Skeletal muscle tissue (tissue), 4 donors: ENCODE results near the gene G6PC3. TPM values are rescaled to one million over a fixed set of nuclear protein-coding genes. Genes with fewer than 3 reads are reported as not detected.

Experiments used
- H3K27ac ChIP-seq: one replicate; pipeline ENCODE4 v1.7.0; 2013; ENCODE audit warnings: mild to moderate bottlenecking, low read depth, low read length, inconsistent platforms
- H3K27me3 ChIP-seq, 3 donors: one replicate each; pipeline ENCODE4 v1.7.0; 2013; ENCODE audit warnings: low read length in 3 of 3; ENCODE audit not compliant: control insufficient read depth in 3 of 3, insufficient read depth in 3 of 3
- H3K36me3 ChIP-seq, 3 donors: one replicate each; pipeline ENCODE4 v1.7.0; 2013; ENCODE audit warnings: low read length in 3 of 3; ENCODE audit not compliant: control insufficient read depth in 3 of 3, insufficient read depth in 3 of 3
- H3K4me1 ChIP-seq, 3 donors: one replicate each; pipeline ENCODE4 v1.7.0; 2013; ENCODE audit warnings: low read length in 3 of 3, mild to moderate bottlenecking in 3 of 3; ENCODE audit not compliant: control insufficient read depth in 3 of 3, insufficient read depth in 3 of 3
- H3K4me3 ChIP-seq, 3 donors: one replicate each; pipeline ENCODE4 v1.7.0; 2013; ENCODE audit warnings: low read length in 3 of 3
- H3K9ac ChIP-seq, 3 donors: one replicate each; pipeline ENCODE4 v1.7.0; 2013; ENCODE audit warnings: low read length in 3 of 3, mild to moderate bottlenecking in 3 of 3, moderate library complexity in 2 of 3, low read depth in 1 of 3
- H3K9me3 ChIP-seq, 3 donors: one replicate each; pipeline ENCODE4 v1.7.0; 2013; ENCODE audit warnings: low read length in 3 of 3; ENCODE audit not compliant: control insufficient read depth in 3 of 3
- total RNA-seq: library from RNA; depleted of rRNA; stranded (reverse); fragments of >200 nt; gene quantifications from one replicate; pipeline ENCODE4 v1.2.3, GENCODE V29; 2014
- donor health status: Osteomylitis.

G6PC3 gene
- total RNA-seq, 1 donor from 2014 or later, result 13.0 TPM

DNA sequence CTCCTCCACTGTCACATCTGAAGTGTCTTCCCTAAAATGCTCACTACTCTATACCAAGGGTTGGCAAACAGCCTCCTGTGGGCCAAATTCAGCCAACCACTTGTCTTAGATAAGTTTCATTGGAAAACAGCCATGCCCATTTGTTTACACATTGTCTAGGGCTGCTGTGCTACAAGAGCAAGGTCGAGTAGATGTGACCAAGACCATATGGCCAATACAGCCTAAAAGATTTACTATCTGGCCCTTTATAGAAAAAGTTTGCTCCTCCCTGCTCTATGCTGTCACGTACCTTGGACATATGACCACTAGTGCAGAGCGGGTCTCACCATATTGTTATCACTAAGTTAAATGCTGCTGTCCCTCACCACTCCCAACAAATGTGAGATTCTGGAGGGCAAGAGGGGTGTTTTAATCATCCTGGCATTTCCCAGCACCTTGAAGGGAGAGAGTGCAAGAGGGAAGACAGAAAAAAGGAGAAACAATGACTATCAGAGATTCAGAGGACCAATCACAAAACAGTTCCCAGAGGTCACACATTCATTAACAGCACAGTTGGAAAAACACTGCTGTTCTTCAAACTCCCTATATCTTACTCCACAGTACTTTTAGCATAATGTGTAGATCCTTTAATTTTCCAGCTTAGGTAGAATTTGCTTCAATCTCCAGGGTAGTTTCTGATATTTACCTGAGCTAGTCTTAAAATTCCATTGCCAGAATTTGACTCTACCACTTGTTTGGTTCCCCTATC lies 17.2 kb upstream of the G6PC3 start:
- Histone ChIP-seq H3K27ac (no peak overlapping the region), H3K4me3 (no peak overlapping the region), H3K9me3 (no peaks in the 10 kb centered on the region), H3K27me3 (no peaks in the 10 kb centered on the region), H3K9ac (no peak overlapping the region), H3K36me3 (peaks cover 11 to 27% (median 21%) of the 10 kb centered on the region in 3 donors), H3K4me1 (peaks cover 0 to 12% (median 6%) of the 10 kb centered on the region in 3 donors)

DNA sequence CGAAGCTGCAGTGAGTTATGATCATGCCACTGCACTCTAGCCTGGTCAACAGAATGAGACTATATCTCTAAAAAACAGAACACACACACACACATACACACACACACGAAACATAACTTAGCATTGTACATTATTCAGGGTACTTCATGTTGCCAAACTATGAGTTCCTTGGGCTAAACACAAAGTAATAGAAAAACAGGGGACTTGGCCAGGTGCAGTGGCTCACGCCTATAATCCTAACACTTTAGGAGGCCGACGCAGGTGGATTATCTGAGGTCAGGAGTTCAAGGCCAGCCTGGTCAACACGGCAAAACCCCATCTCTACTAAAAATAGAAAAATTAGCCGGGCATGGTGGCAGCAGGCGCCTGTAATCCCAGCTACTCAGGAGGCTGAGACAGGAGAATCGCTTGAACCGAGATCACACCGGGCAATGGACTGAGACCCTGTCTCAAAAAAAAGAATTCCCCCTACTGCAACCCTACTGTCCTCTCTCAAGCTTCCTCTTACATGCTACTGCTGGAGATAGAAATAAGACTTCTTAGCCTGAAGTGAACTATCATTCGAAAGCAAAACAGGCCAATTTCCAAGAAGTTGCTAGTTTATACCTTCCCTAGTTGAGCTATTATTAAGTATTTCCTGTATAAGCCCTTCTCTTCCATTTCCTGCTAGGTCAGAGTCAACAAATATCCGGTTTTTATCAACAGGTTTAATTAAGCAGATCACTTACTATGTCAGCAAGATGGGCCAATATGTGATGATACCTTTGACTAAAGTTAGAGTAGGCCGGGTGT lies 11.2 kb upstream of the G6PC3 start:
- Histone ChIP-seq H3K4me3 (no peak overlapping the region), H3K27ac (no peak overlapping the region), H3K9ac (no peak overlapping the region), H3K36me3 (peaks cover 5 to 25% (median 19%) of the 10 kb centered on the region in 3 donors), H3K4me1 (peaks cover 0 to 9% (median 3%) of the 10 kb centered on the region in 3 donors), H3K27me3 (no peaks in the 10 kb centered on the region), H3K9me3 (no peaks in the 10 kb centered on the region)

DNA sequence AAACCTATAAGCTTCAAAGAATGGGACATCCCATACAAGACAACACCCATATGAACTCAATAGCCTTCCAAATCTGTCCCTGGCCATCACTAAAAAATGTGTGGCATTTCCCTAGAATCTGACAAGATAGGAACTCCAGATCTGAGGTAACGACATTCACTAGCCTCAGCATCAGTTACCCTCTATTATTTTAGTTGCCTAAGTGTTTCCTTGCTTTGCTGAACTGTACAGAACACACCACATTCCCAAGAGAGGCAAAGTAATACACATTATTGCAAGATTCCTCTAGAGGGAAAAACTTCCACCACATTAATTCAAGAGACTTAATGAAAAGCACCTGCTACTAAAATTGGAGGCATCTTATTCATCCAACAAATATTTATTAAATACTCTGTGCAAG lies 9.1 kb upstream of the G6PC3 start:
- Histone ChIP-seq H3K4me3 (no peak overlapping the region), H3K4me1 (peaks cover 8 to 15% (median 9%) of the 10 kb centered on the region in 3 donors), H3K36me3 (peaks cover 5 to 22% (median 19%) of the 10 kb centered on the region in 3 donors), H3K27ac (no peak overlapping the region), H3K9me3 (no peaks in the 10 kb centered on the region), H3K27me3 (no peaks in the 10 kb centered on the region), H3K9ac (no peak overlapping the region)

GRCh38 chr17:44062871-44063270 lies 7.7 kb upstream of the G6PC3 start:
- peaks cover 5 to 22% (median 19%) of the 10 kb centered on the region in 3 donors for H3K36me3 ChIP-seq

GRCh38 chr17:44063704-44064639 lies 6.6 kb upstream of the G6PC3 start:
- H3K4me1 ChIP-seq, result peaks cover 13 to 25% (median 16%) of the 10 kb centered on the region in 3 donors
- no peaks in the 10 kb centered on the region for H3K27me3 ChIP-seq
- H3K4me3 ChIP-seq, result no peak overlapping the region
- H3K27ac ChIP-seq, result no peak overlapping the region
- peak overlapping the region in 1 of 3 donors; percentile 10 for H3K9ac ChIP-seq
- H3K36me3 ChIP-seq, result peaks cover 3 to 20% (median 16%) of the 10 kb centered on the region in 3 donors
- no peaks in the 10 kb centered on the region for H3K9me3 ChIP-seq

More at GRCh38 chr17:44062871-44063270, 7.7 kb upstream of the G6PC3 start:
- Histone ChIP-seq H3K9me3 (no peaks in the 10 kb centered on the region), H3K9ac (no peak overlapping the region), H3K4me1 (peaks cover 13 to 25% (median 16%) of the 10 kb centered on the region in 3 donors), H3K4me3 (no peak overlapping the region), H3K27me3 (no peaks in the 10 kb centered on the region), H3K27ac (no peak overlapping the region)

DNA sequence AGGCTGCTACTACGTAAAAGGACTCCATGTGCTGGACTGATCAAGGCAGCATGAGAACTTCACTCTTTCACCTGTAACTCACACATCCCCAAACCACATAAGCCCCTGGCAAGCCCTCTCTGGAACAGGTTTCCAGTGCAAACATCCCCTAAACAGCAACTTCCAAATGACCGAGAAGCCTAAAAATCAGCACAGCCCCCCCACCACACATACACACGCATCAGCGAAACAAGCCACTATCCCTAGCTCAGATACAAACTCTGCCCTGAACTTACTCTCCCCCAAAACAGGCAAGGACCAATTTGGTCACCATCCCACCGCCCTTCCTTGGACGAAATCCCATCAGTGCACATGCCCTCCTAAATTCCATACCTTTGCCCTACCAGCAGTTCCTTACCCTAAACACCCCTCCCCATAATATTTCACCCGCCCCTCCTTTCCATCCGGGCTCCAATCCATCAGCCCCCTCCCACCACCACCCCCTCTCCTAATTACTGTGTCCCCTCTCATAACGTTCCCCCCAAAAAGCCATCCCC lies 4.8 kb upstream of the G6PC3 start:
- Histone ChIP-seq H3K36me3 (peaks cover 3 to 20% (median 12%) of the 10 kb centered on the region in 3 donors), H3K9ac (peak overlapping the region; percentile 71 to 90 (median 82)), H3K9me3 (no peaks in the 10 kb centered on the region), H3K27ac (peak overlapping the region; percentile 93), H3K4me3 (peak overlapping the region; percentile 77 to 87 (median 82)), H3K27me3 (no peaks in the 10 kb centered on the region), H3K4me1 (peaks cover 14 to 25% (median 21%) of the 10 kb centered on the region in 3 donors)

DNA sequence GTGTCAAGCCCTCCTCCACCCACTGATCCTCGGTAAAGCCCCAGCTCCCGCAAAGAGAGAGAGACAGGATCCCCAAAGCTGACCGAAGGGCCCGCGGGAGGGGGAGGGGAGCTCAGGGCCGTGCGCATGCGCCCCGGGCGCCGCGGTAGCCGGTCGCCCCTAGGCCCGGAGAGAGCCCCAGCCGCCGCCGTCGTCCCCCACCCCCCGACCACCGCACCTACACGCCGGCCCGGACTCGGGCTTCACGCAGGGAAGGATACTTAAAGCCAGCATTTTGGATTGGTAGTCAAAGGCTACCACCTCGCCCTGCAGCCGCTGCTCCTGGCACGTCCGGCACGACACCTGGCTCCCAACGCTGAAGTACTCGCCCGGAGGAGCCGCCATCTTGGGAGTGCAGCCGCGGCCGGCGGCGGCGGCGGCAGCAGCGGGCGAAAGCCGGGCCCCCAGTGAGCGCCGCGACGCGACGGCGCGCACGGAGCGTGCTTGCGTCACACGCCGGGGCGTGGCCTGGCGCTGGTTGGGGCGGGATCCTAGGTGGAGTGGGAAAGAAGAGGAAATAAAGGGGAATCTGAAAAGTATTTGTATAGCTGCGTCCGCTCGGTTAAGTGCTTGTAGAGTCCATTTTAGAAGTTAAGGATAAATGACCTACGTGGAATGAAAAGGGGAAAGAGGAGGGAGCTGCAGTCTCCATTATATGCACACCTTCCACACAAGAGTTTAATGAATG lies 4.2 kb upstream of the G6PC3 start, which contains the start of gene LSM12:
Gene LSM12, minus strand, starts transcription at position 468 of the 727 bp plus-strand sequence. Its CDS starts 84 bp downstream, at position 384.
- Histone ChIP-seq H3K27me3 (no peaks in the 10 kb centered on the region), H3K36me3 (peaks cover 3 to 18% (median 11%) of the 10 kb centered on the region in 3 donors), H3K4me3 (peak within 1 kb of the TSS; percentile 77 to 91 (median 82)), H3K4me1 (peaks cover 18 to 31% (median 27%) of the 10 kb centered on the region in 3 donors), H3K9me3 (no peaks in the 10 kb centered on the region), H3K9ac (peak within 1 kb of the TSS; percentile 71 to 90 (median 82)), H3K27ac (peak within 1 kb of the TSS; percentile 93)

DNA sequence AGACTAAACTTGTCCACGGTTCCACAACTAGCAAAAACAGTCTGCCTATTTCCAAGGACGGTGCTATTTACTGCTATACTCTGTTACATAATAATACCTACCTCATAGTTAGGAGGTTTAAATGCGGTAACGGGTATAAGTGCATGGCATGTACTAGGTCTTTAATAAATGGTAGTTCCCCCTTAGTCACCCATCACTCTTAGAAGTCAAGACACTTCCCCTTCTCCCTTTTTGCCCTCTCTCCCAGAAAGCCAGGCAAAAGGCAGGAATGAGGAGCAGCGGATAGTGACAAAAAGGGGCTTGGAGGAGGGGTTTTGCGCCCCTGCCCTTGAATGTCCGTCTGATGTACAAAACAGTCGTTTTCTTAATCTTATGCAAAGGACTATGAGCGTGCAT lies 3.0 kb upstream of the G6PC3 start:
- Histone ChIP-seq H3K27ac (no peak overlapping the region), H3K4me3 (no peak overlapping the region), H3K9me3 (no peaks in the 10 kb centered on the region), H3K27me3 (no peaks in the 10 kb centered on the region), H3K36me3 (peaks cover 0 to 9% (median 7%) of the 10 kb centered on the region in 3 donors), H3K9ac (no peak overlapping the region), H3K4me1 (peaks cover 26 to 39% (median 35%) of the 10 kb centered on the region in 3 donors)
